MM.1S (cell line): ENCODE results near the gene GJD4.

Experiments used
- DNase-seq: peaks from one replicate; pipeline ENCODE4 v3.0.0-alpha.2; 2015
- H2AFZ ChIP-seq: fragments of 300-600 bp; sonication (generic); 2 replicates; pipeline ENCODE4 v1.6.0; 2016; ENCODE audit warnings: antibody characterized with exemption, low read length
- H3F3A ChIP-seq: fragments of 300-600 bp; sonication (generic); 2 replicates; pipeline ENCODE4 v1.6.1; 2016; ENCODE audit warnings: mild to moderate bottlenecking, antibody characterized with exemption, low read length, moderate library complexity, mixed read lengths; ENCODE audit not compliant: insufficient read depth
- H3K27ac ChIP-seq: fragments of 300-600 bp; sonication (generic); 2 replicates; pipeline ENCODE4 v1.5.1; 2016; ENCODE audit warnings: mild to moderate bottlenecking, low read length
- H3K27me3 ChIP-seq: fragments of 300-600 bp; sonication (generic); replicated peaks from 2 replicates; pipeline ENCODE4 v1.6.0; 2016; ENCODE audit warnings: low read length; ENCODE audit not compliant: insufficient read depth
- H3K36me3 ChIP-seq: fragments of 300-600 bp; sonication (generic); replicated peaks from 2 replicates; pipeline ENCODE4 v1.6.1; 2016; ENCODE audit warnings: mild to moderate bottlenecking, low read length, mixed read lengths; ENCODE audit not compliant: insufficient read depth
- H3K4me1 ChIP-seq: fragments of 300-600 bp; sonication (generic); 2 replicates; pipeline ENCODE4 v1.6.1; 2016; ENCODE audit warnings: low read length, mixed read lengths
- H3K4me2 ChIP-seq: fragments of 300-600 bp; sonication (generic); 2 replicates; pipeline ENCODE4 v1.6.0; 2016; ENCODE audit warnings: low read depth, low read length
- H3K4me3 ChIP-seq: fragments of 300-600 bp; sonication (generic); 2 replicates; pipeline ENCODE4 v1.5.1; 2016; ENCODE audit warnings: low read length, mixed read lengths
- H3K79me2 ChIP-seq: fragments of 300-600 bp; sonication (generic); 2 replicates; pipeline ENCODE4 v1.6.1; 2016; ENCODE audit warnings: mixed run types, low read length, mixed read lengths
- H3K9ac ChIP-seq: fragments of 300-600 bp; sonication (generic); 2 replicates; pipeline ENCODE4 v1.6.1; 2016; ENCODE audit warnings: low read length, mixed read lengths
- H3K9me2 ChIP-seq: fragments of 300-600 bp; sonication (generic); replicated peaks from 2 replicates; pipeline ENCODE4 v1.6.1; 2016; ENCODE audit warnings: mild to moderate bottlenecking, low read length, mixed read lengths; ENCODE audit not compliant: insufficient read depth
- H3K9me3 ChIP-seq: fragments of 300-600 bp; sonication (generic); replicated peaks from 2 replicates; pipeline ENCODE4 v1.6.1; 2016; ENCODE audit warnings: mild to moderate bottlenecking, low read length, mixed read lengths; ENCODE audit not compliant: insufficient read depth
- H4K20me1 ChIP-seq: fragments of 300-600 bp; sonication (generic); 2 replicates; pipeline ENCODE4 v1.6.1; 2016; ENCODE audit warnings: mild to moderate bottlenecking, low read length, moderate library complexity, mixed read lengths; ENCODE audit not compliant: insufficient read depth
- CTCF ChIP-seq: fragments of 300-600 bp; sonication (generic); IDR thresholded peaks from 2 replicates; pipeline ENCODE4 v1.5.1; 2016; ENCODE audit warnings: antibody characterized with exemption, low read length, mixed read lengths
- EZH2 ChIP-seq: fragments of 300-600 bp; sonication (generic); optimal IDR thresholded peaks from 2 replicates; pipeline ENCODE3; 2017; ENCODE audit warnings: low read depth, mild to moderate bottlenecking, antibody characterized with exemption, low read length, mixed read lengths
- EZH2phosphoT487 ChIP-seq: fragments of 300-600 bp; sonication (generic); IDR thresholded peaks from 2 replicates; pipeline ENCODE4 v1.6.1; 2018; ENCODE audit warnings: antibody characterized with exemption, low read length

GJD4 gene

GRCh38 chr10:35641676-35642034 is 36.5 kb downstream of the GJD4 start:
- no peaks in the 10 kb centered on the region for H4K20me1 ChIP-seq
- no peaks in the 10 kb centered on the region for H3K9me2 ChIP-seq
- H3K79me2 ChIP-seq: no peaks in the 10 kb centered on the region
- H3K27ac ChIP-seq: no peak overlapping the region
- peak overlapping the region; percentile 97 for H2AFZ ChIP-seq
- H3K36me3 ChIP-seq: no peaks in the 10 kb centered on the region
- H3K27me3 ChIP-seq: no peaks in the 10 kb centered on the region
- H3K9ac ChIP-seq: peak overlapping the region; percentile 54; the same call in 1 of the 2 replicates
- H3K9me3 ChIP-seq: no peaks in the 10 kb centered on the region
- H3K4me2 ChIP-seq: peak overlapping the region; percentile 100
- peak; percentile 38 for DNase-seq
- peak overlapping the region; percentile 81 for H3K4me3 ChIP-seq
- 0 out of 2 replicates have a peak, but pooled peaks cover 4% of the 10 kb centered on the region for H3K4me1 ChIP-seq
- peaks cover 18% of the 10 kb centered on the region for H3F3A ChIP-seq
- TF ChIP-seq CTCF (no peak), EZH2 (no peak), EZH2phosphoT487 (no peak)

GRCh38 chr10:35642035-35642792 is 37.1 kb downstream of the GJD4 start, which contains the start of gene FZD8:
FZD8 (minus strand) TSS chr10:35642296; CDS start chr10:35641429, 867 bp downstream.
- Histone ChIP-seq H3K9me2 (no peaks in the 10 kb centered on the region), H3F3A (peaks cover 18% of the 10 kb centered on the region), H3K27me3 (no peaks in the 10 kb centered on the region), H3K4me3 (peak within 1 kb of the TSS; percentile 81), H4K20me1 (no peaks in the 10 kb centered on the region), H3K4me1 (0 out of 2 replicates have a peak, but pooled peaks cover 4% of the 10 kb centered on the region), H3K36me3 (no peaks in the 10 kb centered on the region), H3K4me2 (peak within 1 kb of the TSS; percentile 100), H2AFZ (peak within 1 kb of the TSS; percentile 97), H3K79me2 (no peaks in the 10 kb centered on the region), H3K9me3 (no peaks in the 10 kb centered on the region), H3K9ac (peak within 1 kb of the TSS; percentile 54; the same call in 1 of the 2 replicates), H3K27ac (peak within 1 kb of the TSS; percentile 57; the same call in 1 of the 2 replicates)
- TF ChIP-seq EZH2phosphoT487 (no peak), CTCF (peak; percentile 35)
- peak; percentile 93 for DNase-seq

- Histone ChIP-seq H3K27me3 (no peaks in the 10 kb centered on the region), H3K79me2 (no peaks in the 10 kb centered on the region), H3K36me3 (no peaks in the 10 kb centered on the region), H3K27ac (peak overlapping the region; percentile 57; the same call in 1 of the 2 replicates), H3K4me1 (0 out of 2 replicates have a peak, but pooled peaks cover 4% of the 10 kb centered on the region), H3K9me2 (no peaks in the 10 kb centered on the region), H3K4me2 (peak overlapping the region; percentile 100), H3K9ac (peak overlapping the region; percentile 51; the same call in 1 of the 2 replicates), H3F3A (peaks cover 18% of the 10 kb centered on the region), H3K4me3 (peak overlapping the region; percentile 81), H4K20me1 (no peaks in the 10 kb centered on the region), H2AFZ (peak overlapping the region; percentile 97), H3K9me3 (no peaks in the 10 kb centered on the region)
- no peak for TF ChIP-seq CTCF
- TF ChIP-seq EZH2: no peak
- TF ChIP-seq EZH2phosphoT487: no peak
- DNase-seq: no peak
These were observed 37.6 kb downstream of the GJD4 start for GRCh38 chr10:35642793-35643114.
